Activated T-cell treated with anti-CD3 and anti-CD28 coated beads, Interleukin-2, amount 50 U/mL, for 24 hours (primary cell): Measurements from ENCODE around the gene SEL1L2.

Experiments used
- DNase-seq: peaks from one replicate; pipeline ENCODE4 v3.0.0-alpha.2; 2020
- H3K27ac Mint-ChIP-seq: 2 replicates; pipeline ENCODE4 v1.8.0; 2020; ENCODE audit warnings: mild to moderate bottlenecking, mixed read lengths
- H3K27me3 Mint-ChIP-seq: 2 replicates; pipeline ENCODE4 v1.8.0; 2020; ENCODE audit warnings: mixed read lengths
- H3K36me3 Mint-ChIP-seq: 2 replicates; pipeline ENCODE4 v1.8.0; 2020; ENCODE audit warnings: low read depth, mixed read lengths
- H3K4me1 Mint-ChIP-seq: 2 replicates; pipeline ENCODE4 v1.8.0; 2020; ENCODE audit warnings: low read depth, mixed read lengths
- H3K4me3 Mint-ChIP-seq: 2 replicates; pipeline ENCODE4 v1.8.0; 2020; ENCODE audit warnings: mild to moderate bottlenecking, moderate library complexity, mixed read lengths
- H3K9me3 Mint-ChIP-seq: 2 replicates; pipeline ENCODE4 v1.8.0; 2020; ENCODE audit warnings: mixed read lengths

Gene SEL1L2

GRCh38 chr20:13831476-13831875 is 158.9 kb downstream of the SEL1L2 start:
- H3K27me3 Mint-ChIP-seq, result peaks cover 23% of the 10 kb centered on the region
- DNase-seq, result no peak
- no peak overlapping the region for H3K27ac Mint-ChIP-seq
- H3K36me3 Mint-ChIP-seq, result no peaks in the 10 kb centered on the region
- no peaks in the 10 kb centered on the region for H3K9me3 Mint-ChIP-seq
- H3K4me1 Mint-ChIP-seq, result no peaks in the 10 kb centered on the region
- H3K4me3 Mint-ChIP-seq, result no peak overlapping the region

- Mint-ChIP-seq H3K9me3 (no peaks in the 10 kb centered on the region), H3K36me3 (peaks cover 13% of the 10 kb centered on the region), H3K4me1 (no peaks in the 10 kb centered on the region), H3K4me3 (no peak overlapping the region), H3K27me3 (peaks cover 8% of the 10 kb centered on the region), H3K27ac (no peak overlapping the region)
- no peak for DNase-seq
Observed at GRCh38 chr20:13825465-13825864, 164.9 kb downstream of the SEL1L2 start.

- H3K4me1 Mint-ChIP-seq, result peaks cover 6% of the 10 kb centered on the region
- H3K27ac Mint-ChIP-seq, result no peak overlapping the region
- peaks cover 21% of the 10 kb centered on the region for H3K36me3 Mint-ChIP-seq
- no peak overlapping the region for H3K4me3 Mint-ChIP-seq
- DNase-seq, result no peak
- no peaks in the 10 kb centered on the region for H3K9me3 Mint-ChIP-seq
- peaks cover 5% of the 10 kb centered on the region for H3K27me3 Mint-ChIP-seq
Observed at GRCh38 chr20:13824459-13824858, 166.0 kb downstream of the SEL1L2 start.

GRCh38 chr20:13822459-13822858 is 168.0 kb downstream of the SEL1L2 start:
- Mint-ChIP-seq H3K4me1 (peaks cover 19% of the 10 kb centered on the region), H3K27me3 (peaks cover 5% of the 10 kb centered on the region), H3K9me3 (no peaks in the 10 kb centered on the region), H3K4me3 (no peak overlapping the region), H3K27ac (peak overlapping the region; percentile 14), H3K36me3 (peaks cover 36% of the 10 kb centered on the region)
- no peak for DNase-seq

GRCh38 chr20:13821876-13822275 is 168.5 kb downstream of the SEL1L2 start:
- no peak for DNase-seq
- Mint-ChIP-seq H3K4me3 (no peak overlapping the region), H3K27me3 (peaks cover 1% of the 10 kb centered on the region), H3K27ac (no peak overlapping the region), H3K36me3 (peaks cover 42% of the 10 kb centered on the region), H3K9me3 (no peaks in the 10 kb centered on the region), H3K4me1 (peaks cover 24% of the 10 kb centered on the region)

GRCh38 chr20:13819885-13820645 is 170.3 kb downstream of the SEL1L2 start:
- Mint-ChIP-seq H3K9me3 (no peaks in the 10 kb centered on the region), H3K27me3 (no peaks in the 10 kb centered on the region), H3K4me1 (peaks cover 38% of the 10 kb centered on the region), H3K36me3 (peaks cover 58% of the 10 kb centered on the region), H3K4me3 (no peak overlapping the region), H3K27ac (no peak overlapping the region)
- DNase-seq, result peak; percentile 36

- peaks cover 43% of the 10 kb centered on the region for H3K4me1 Mint-ChIP-seq
- peak overlapping the region; percentile 97 for H3K27ac Mint-ChIP-seq
- peak overlapping the region; percentile 46 for H3K4me3 Mint-ChIP-seq
- no peaks in the 10 kb centered on the region for H3K9me3 Mint-ChIP-seq
- no peak for DNase-seq
- no peaks in the 10 kb centered on the region for H3K27me3 Mint-ChIP-seq
- H3K36me3 Mint-ChIP-seq, result peaks cover 76% of the 10 kb centered on the region
Observed at GRCh38 chr20:13817342-13817741, 173.1 kb downstream of the SEL1L2 start.

- H3K27ac Mint-ChIP-seq, result peak overlapping the region; percentile 95
- peaks cover 75% of the 10 kb centered on the region for H3K36me3 Mint-ChIP-seq
- H3K4me1 Mint-ChIP-seq, result peaks cover 49% of the 10 kb centered on the region
- no peaks in the 10 kb centered on the region for H3K9me3 Mint-ChIP-seq
- peak overlapping the region; percentile 45 for H3K4me3 Mint-ChIP-seq
- DNase-seq, result no peak
- H3K27me3 Mint-ChIP-seq, result no peaks in the 10 kb centered on the region
Observed at GRCh38 chr20:13816757-13817156, 173.7 kb downstream of the SEL1L2 start.

GRCh38 chr20:13814672-13815071 is 175.7 kb downstream of the SEL1L2 start:
- Mint-ChIP-seq H3K36me3 (peaks cover 56% of the 10 kb centered on the region), H3K27ac (peak overlapping the region; percentile 77), H3K4me1 (peaks cover 45% of the 10 kb centered on the region), H3K27me3 (no peaks in the 10 kb centered on the region), H3K9me3 (no peaks in the 10 kb centered on the region), H3K4me3 (no peak overlapping the region)
- DNase-seq, result no peak

- peak overlapping the region; percentile 69 for H3K27ac Mint-ChIP-seq
- DNase-seq, result no peak
- H3K4me1 Mint-ChIP-seq, result peaks cover 43% of the 10 kb centered on the region
- H3K4me3 Mint-ChIP-seq, result no peak overlapping the region
- H3K36me3 Mint-ChIP-seq, result peaks cover 54% of the 10 kb centered on the region
- H3K9me3 Mint-ChIP-seq, result no peaks in the 10 kb centered on the region
- no peaks in the 10 kb centered on the region for H3K27me3 Mint-ChIP-seq
Observed at GRCh38 chr20:13813910-13814309, 176.5 kb downstream of the SEL1L2 start.

- Mint-ChIP-seq H3K9me3 (no peaks in the 10 kb centered on the region), H3K36me3 (peaks cover 34% of the 10 kb centered on the region), H3K27me3 (no peaks in the 10 kb centered on the region), H3K4me3 (no peak overlapping the region), H3K27ac (no peak overlapping the region), H3K4me1 (peaks cover 14% of the 10 kb centered on the region)
- DNase-seq, result no peak
Observed at GRCh38 chr20:13810446-13810845, 180.0 kb downstream of the SEL1L2 start.

GRCh38 chr20:13809855-13810254 is 180.6 kb downstream of the SEL1L2 start:
- peaks cover 10% of the 10 kb centered on the region for H3K4me1 Mint-ChIP-seq
- peaks cover 32% of the 10 kb centered on the region for H3K36me3 Mint-ChIP-seq
- no peaks in the 10 kb centered on the region for H3K27me3 Mint-ChIP-seq

GRCh38 chr20:13809373-13809772 is 181.0 kb downstream of the SEL1L2 start:
- Mint-ChIP-seq H3K27me3 (no peaks in the 10 kb centered on the region), H3K4me3 (no peak overlapping the region), H3K27ac (no peak overlapping the region), H3K4me1 (peaks cover 10% of the 10 kb centered on the region), H3K36me3 (peaks cover 32% of the 10 kb centered on the region), H3K9me3 (no peaks in the 10 kb centered on the region)
- no peak for DNase-seq

More at GRCh38 chr20:13809855-13810254, 180.6 kb downstream of the SEL1L2 start:
- DNase-seq, result no peak
- Mint-ChIP-seq H3K4me3 (no peak overlapping the region), H3K9me3 (no peaks in the 10 kb centered on the region), H3K27ac (no peak overlapping the region)

GRCh38 chr20:13800728-13801134 is 189.7 kb downstream of the SEL1L2 start:
- Mint-ChIP-seq H3K27me3 (no peaks in the 10 kb centered on the region), H3K9me3 (no peaks in the 10 kb centered on the region), H3K4me1 (no peaks in the 10 kb centered on the region), H3K36me3 (peaks cover 88% of the 10 kb centered on the region), H3K27ac (peak overlapping the region; percentile 16), H3K4me3 (no peak overlapping the region)
- DNase-seq, result no peak

- Mint-ChIP-seq H3K4me3 (no peak overlapping the region), H3K27ac (no peak overlapping the region)
Observed at GRCh38 chr20:13799974-13800373, 190.4 kb downstream of the SEL1L2 start.

More at GRCh38 chr20:13799974-13800373, 190.4 kb downstream of the SEL1L2 start:
- no peaks in the 10 kb centered on the region for H3K9me3 Mint-ChIP-seq
- H3K4me1 Mint-ChIP-seq, result no peaks in the 10 kb centered on the region
- peaks cover 91% of the 10 kb centered on the region for H3K36me3 Mint-ChIP-seq
- no peaks in the 10 kb centered on the region for H3K27me3 Mint-ChIP-seq
- DNase-seq, result no peak
